Hindlimb muscle (tissue), 1 donor: ENCODE results near the gene RPL5. TPM values are rescaled to one million over a fixed set of nuclear protein-coding genes. Genes with fewer than 3 reads are reported as not detected.

Experiments
- DNase-seq: peaks from one replicate; pipeline ENCODE4 v3.0.0-alpha.2; 2013
- polyA plus RNA-seq: library from polyadenylated mRNA; unstranded; fragments of 120-200 nt; gene quantifications from one replicate; pipeline ENCODE4 v1.2.1, GENCODE V29; 2013; ENCODE audit not compliant: insufficient read length

RPL5 gene
- polyA plus RNA-seq, 1 donor: 2,343 TPM

GRCh38 chr1:92857817-92858216, 26.0 kb downstream of the RPL5 start:
- no peak for DNase-seq

DNA sequence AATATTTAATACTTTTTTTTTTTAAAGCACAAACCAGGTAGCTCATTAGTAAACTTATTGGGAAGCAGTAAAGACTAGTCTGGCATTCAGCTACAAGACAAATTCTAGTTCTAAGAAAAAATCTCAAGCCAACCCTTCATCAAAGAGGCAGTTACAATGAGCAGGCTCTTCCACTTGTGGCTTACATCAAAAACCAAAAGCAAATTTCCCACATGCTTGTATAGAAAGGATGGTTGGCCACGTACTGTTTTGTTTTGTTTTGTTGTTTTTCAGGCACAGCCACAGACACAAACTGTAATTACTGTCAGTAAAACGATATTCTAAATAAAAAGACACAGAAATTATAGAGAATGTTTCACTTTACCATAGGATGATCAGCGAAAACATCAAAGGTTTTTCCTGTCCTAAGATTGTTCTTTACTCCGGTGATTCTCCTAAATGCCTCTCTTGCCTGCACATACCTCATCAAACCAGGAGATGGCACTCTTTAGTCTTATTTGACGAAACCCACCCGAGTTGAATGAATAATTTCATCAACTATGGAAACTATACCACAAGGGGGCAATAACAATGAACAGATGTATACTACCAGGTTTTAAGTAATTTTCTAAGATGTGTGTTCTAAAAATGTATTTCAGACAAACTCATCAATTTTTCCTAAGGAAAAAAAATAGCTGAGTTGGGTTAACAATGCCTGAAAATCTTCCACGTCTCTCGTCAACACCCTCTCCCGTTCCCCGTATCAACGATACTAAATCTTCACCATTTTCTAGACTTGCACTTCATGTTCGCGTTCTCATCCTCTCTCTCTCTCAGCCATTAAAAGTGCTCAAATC, 26.9 kb downstream of the RPL5 start:
- DNase-seq: peak; percentile 75

- peak; percentile 10 for DNase-seq
These were observed 27.7 kb downstream of the RPL5 start for GRCh38 chr1:92859400-92860039.

DNA sequence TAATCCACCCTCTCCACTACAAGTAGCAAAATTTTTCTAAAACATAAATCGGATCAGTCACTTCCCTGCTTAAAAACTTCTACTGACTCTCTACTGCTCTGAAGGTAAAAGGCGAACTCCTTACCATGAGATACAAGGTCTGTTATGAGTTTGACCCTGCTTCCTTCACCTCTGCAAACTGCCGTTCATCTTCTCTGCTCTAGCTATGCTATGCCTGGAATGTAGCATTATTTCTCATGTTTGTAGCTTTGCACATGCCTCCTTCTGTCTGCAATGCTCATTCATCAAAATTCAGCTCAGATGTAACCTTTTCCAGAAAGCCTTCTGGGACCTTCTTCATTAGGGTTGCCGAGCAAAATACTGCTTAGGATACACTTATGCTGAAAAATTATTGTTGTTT, 30.8 kb downstream of the RPL5 start:
- no peak for DNase-seq

GRCh38 chr1:92864131-92864530, 32.3 kb downstream of the RPL5 start:
- no peak for DNase-seq

DNA sequence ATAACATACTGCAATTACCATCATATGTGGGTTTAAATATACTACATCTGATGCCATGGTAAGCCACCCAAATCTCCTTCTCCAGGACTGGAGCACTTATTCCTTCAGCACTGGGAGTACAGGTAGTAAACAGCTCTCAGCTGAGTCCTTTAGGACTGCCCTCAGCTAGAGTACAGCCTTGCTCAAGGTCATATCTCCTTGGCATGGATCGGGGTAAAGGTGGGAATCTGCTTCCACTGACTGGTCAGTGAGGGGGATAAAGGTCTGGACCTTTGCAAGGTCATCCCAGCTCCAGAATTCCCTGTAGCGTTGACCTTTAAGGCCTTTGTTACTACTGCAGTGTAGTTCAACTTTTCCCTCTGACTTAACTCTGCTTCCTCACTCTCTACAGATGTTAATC, 38.8 kb downstream of the RPL5 start:
- DNase-seq: no peak

DNA sequence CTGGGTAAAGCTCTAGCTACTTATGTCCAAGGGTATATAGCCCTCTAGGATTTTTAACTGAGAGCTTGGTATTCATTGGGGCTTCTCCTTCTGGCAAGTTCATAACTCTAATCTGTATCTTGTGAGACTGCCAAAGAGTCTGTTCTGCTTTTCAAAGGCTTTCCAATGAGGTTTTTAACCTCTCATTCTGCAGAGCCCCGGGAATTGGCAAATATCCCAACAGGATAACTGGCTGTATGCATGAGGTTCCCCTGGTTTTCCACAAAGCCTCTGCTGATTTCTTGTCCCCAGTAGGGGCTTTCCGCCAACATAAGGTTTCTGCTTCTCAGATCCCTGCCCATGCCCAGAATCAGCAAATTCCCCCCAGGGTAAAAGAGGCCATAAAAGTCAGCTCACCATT, 40.9 kb downstream of the RPL5 start:
- DNase-seq: no peak

GRCh38 chr1:92874987-92875386, 43.1 kb downstream of the RPL5 start:
- DNase-seq: no peak

DNA sequence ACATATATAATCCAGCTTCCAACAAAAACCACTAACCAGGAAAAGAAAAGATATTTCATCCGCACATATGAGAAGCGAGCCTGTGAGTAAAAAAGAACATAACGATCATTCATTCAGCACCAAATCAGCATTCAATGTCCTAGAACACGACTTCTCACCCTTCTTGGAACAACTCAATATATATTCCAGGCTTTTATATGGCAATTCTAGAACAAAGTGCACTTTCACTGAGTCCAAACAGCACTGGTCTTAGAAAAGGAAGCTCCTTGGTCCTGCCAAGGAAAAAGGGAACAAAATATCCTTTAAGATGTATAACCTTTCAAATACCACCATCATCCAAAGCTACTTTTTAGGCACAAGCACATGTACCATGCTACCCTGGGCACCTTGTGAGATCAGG, 44.5 kb downstream of the RPL5 start:
- DNase-seq: no peak

DNA sequence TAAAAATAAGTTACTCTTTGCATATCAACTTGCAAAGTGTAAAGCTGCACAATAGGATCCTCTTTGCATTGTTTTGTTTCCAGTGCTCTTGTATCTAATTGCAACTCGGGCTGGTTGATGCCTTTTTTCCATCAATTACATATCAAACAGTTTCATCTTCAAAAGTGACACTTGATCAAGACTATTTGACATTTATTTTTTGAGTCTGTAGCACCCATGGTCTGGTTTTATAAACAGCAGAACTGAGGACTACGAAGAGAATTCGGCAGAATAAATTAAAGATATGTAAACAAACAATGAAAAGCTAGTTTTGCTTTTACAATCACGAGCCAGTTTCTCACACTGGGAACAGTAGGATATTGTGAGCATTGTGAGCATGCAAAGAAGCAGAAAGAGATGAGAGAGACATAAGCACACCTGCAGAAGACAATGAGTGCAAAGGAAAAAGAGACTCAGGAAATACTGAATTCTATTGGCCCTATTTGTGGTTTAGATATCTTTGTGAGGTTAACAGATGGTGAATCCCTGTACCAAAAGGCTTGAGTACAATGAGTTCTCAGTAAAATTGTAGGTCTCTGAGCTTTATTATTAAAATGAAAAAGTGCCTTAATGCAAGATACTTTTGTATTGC, 45.4 kb downstream of the RPL5 start:
- no peak for DNase-seq

GRCh38 chr1:92877792-92878191, 46.0 kb downstream of the RPL5 start:
- DNase-seq: no peak

GRCh38 chr1:92879316-92879968, 47.6 kb downstream of the RPL5 start:
- DNase-seq: no peak

DNA sequence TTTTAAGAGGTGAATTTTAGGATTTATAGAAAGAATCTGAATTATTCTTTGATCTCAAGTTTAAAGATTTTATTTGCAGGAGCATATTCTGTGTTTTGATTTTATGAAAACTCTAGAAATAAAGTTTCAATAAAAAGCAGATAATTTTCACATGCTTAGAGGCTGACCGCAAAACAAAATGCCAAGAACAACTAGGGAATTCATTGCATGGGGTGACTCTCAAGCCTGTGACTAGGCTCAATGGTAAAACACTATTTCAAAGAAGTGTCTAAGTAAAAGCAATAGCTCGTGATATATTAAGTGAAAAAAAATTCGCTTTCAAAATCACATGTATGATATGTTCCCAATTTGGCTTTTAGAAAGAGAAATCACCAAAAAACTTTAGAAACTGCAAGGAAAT, 49.6 kb downstream of the RPL5 start:
- DNase-seq: no peak

- no peak for DNase-seq
These were observed 51.0 kb downstream of the RPL5 start for GRCh38 chr1:92882819-92883218.

DNA sequence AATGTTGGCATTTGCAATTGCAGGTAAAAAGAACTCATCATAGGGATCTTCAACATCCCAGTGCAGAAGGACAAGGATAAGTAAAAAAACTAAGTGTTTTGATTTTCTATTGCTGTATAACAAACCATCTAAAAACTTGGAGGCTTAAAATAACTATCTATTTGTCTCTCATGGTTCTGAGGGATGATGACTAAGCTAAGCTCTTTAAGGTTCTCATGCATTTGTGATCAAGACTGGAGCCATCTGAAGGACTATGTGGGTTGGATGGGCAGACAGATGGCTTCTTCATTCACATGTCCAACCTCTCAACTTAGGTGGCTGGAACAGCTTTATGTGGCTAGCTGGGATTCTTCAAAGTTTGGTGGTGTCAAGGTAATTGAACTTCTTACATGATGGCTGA, 51.5 kb downstream of the RPL5 start:
- DNase-seq: no peak

DNA sequence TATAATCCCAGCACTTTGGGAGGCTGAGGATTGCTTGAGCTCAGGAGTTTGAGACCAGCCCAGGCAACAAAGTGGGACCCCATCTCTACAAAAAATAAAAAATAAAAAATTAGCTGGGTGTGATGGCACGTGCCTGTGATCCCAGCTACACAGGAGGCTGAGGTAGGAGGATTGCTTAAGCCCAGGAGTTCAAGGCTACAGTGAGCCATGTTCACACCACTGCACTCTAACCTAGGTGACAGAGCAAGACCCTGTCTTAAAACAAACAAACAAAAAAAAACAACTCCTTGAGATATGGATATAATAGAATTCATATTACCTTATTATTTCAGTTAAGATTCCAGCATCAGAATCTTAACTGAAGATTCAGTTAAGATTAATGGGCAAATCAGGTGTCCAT, 52.4 kb downstream of the RPL5 start:
- no peak for DNase-seq

DNA sequence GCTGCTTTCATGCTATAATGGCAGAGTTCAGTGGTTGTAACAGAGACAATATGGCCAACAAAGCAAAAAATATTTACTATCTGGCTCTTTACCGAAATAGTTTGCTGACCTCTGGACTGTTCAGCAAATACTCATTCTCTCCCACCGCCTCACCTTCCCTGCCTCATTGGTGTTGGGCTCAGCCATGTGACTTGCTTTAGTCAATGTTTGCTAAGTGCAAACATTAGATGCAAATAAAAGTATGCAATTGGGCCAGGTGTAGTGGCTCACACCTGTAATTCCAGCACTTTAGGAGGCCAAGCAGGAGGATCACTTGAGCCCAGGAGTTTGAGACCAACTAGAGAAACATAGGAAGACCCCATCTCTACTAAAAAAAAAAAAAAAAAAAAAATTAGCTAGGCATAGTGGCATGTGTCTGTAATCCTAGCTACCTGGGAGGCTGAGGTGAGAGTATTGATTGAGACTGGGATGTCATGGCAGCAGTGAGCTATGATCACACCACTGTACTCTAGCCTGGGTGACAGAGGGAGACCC, 55.1 kb downstream of the RPL5 start:
- DNase-seq: no peak

GRCh38 chr1:92887465-92887864, 55.6 kb downstream of the RPL5 start:
- DNase-seq: no peak

Other genes starting within 250 kb of the RPL5 start
- 12.8 TPM for gene EVI5, start 46.9 kb upstream of the RPL5 start, polyA plus RNA-seq
- gene DIPK1A, start 129.4 kb downstream of the RPL5 start, polyA plus RNA-seq: 7.7 TPM
- 23.7 TPM for gene MTF2, start 247.2 kb downstream of the RPL5 start, polyA plus RNA-seq